Stimulated activated CD8-positive, alpha-beta memory T cell treated with anti-CD3 and anti-CD28 coated beads, Interleukin-7, amount 100 ng/mL, for 24 hours (primary cell): ENCODE measurements around the gene SPATA31D3.
"Not testable (repeated sequence)": the region's sequence is repeated elsewhere in the genome, so short reads cannot be mapped to it uniquely, and the experiment has no call there.

Experiments used
- DNase-seq: peaks from one replicate; pipeline ENCODE4 v3.0.0-alpha.2; 2020; ENCODE audit warnings: low read depth

SPATA31D3 gene

DNA sequence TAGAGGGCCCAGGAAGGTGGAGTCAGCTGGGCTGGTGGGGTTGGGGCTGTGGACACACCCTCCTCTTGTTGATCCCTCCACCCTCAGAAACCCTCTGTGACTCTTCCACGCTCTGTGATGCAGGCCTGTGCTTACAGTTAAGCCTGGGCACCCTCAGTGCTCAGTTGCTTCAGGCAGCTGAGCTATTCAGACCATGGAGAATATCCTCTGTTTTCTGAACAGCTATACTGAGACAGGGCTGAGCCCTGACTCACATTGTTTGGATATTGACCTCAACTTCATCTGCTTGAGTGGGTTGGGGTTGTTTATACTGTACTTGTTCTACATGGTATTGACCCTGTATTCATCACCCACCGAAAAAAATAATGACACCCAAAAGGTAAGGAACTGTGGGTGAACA, at the start of gene SPATA31D3:
SPATA31D3 (plus strand) TSS at position 108 of the 400 bp plus-strand sequence; CDS start at position 194, 86 bp downstream.
- not testable (repeated sequence) for DNase-seq

- DNase-seq, result no peak
Observed at GRCh38 chr9:81893929-81894328, 49.4 kb upstream of the SPATA31D3 start.

- no peak for DNase-seq
Observed at GRCh38 chr9:81894891-81895290, 48.4 kb upstream of the SPATA31D3 start.

- no peak for DNase-seq
Observed at GRCh38 chr9:81896070-81896469, 47.2 kb upstream of the SPATA31D3 start.

DNA sequence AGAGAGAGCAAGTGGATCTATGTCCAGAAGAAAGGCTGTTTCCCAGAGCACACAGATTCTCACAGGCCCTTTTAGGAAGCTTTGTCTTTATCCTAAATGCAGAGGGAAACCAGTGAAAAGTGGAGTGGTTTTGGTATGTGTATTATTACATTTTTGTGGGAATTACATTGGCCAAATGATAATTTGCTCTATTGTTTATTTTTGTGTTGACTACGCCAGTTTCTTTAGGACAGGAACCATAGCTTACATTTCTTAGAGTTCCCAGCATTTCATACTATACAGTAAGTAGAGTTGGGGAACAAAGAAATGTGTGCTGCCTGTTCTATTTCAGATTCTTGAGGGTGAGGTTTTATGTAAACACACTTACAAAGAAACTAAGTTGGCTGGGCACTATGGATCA, 44.4 kb upstream of the SPATA31D3 start:
- DNase-seq, result no peak

- DNase-seq, result no peak
Observed at GRCh38 chr9:81902196-81902595, 41.1 kb upstream of the SPATA31D3 start.

DNA sequence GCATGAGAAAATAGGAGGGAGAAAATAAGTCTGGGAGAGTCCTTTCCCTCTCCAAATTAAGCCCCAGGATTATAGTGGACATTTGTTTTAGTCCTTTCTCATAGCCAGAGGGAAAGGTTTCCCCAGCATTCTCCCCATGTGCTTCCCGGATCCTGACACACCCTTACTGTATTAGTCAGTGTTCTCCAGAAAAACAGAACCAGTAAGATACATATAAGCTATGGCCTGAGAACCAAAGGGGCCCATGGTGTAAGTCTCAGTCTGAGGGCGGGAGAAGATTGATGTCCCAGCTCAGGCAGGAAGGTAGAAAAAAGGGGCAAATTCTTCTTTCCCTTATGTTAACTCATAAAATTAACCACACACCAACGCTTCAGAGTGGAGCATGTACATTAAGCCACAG, 40.7 kb upstream of the SPATA31D3 start:
- no peak for DNase-seq

DNA sequence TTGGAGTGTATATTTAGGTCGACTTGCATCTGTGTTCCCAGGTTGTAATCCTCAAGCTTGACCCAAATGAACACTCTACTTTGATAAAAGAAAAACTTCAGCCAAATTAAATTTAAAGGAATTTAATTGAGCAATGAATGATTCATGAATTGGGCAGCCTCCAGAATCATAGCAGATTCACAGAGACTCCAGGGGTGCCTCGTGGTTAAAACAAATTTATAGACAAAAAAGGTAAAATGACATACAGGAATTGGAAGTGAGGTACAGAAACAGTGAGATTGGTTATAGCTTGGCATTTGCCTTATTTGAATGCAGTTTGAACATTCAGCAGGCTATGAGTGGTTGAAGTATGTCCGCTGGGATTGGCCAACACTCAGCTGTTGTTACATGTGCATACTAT, 36.6 kb upstream of the SPATA31D3 start:
- no peak for DNase-seq

DNA sequence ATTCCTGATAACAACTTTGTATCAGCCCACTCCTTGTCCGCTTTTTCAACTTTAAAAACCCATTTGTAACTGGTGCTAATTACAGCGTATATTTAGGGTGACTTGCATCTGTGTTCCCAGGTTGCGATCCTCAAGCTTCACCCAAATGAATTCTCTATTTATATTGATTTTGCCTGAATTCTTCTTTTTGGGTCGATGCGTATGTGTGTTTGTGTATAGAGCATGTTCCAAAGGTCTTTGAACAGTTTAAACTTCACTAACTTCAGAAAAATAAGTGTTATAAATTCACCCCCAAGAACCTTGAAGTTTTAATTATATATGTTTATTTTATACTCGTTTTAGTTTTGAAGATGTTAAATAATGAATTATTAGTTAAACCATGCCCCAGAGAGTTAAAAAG, 31.2 kb upstream of the SPATA31D3 start:
- DNase-seq, result no peak

DNA sequence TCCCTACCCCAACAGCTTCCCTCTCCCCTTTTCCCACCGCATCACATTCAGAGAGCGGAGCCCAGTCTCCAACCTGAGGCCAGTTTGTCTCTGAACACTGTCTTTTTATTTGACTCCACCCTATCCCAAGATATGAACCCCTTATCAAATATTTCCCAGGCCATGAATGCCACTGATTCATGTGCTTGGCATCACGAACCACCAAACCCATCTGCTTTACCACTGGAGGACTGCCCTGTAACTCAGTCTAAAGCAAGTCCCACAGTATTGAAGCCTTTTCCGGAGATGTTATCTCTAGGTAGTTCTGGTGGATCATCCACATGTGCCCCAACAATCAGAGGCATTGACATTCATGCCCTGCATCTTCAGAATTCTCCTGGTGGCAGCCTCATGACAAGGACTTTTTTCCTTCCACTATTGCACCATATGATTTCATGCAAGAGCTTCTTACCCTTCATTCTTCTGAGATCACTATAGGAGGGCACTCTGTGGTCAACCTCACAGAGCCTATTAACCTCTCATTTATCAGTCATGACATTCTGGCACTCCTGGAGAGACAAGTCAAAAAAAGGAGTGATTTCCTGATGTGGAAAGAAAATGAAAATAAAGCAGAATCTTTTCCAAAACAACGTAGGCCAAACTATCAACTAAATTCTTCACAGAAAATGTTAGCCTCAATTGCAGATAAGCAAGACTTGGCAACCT, 27.3 kb upstream of the SPATA31D3 start:
- no peak for DNase-seq

- DNase-seq, result not testable (repeated sequence)
Observed at GRCh38 chr9:81918507-81918906, 24.8 kb upstream of the SPATA31D3 start.

- not testable (repeated sequence) for DNase-seq
Observed at GRCh38 chr9:81928305-81928704, 15.0 kb upstream of the SPATA31D3 start, which contains the start of gene SPATA31D4. SPATA31D4 (plus strand) TSS chr9:81928428; CDS start chr9:81928514, 86 bp downstream.

DNA sequence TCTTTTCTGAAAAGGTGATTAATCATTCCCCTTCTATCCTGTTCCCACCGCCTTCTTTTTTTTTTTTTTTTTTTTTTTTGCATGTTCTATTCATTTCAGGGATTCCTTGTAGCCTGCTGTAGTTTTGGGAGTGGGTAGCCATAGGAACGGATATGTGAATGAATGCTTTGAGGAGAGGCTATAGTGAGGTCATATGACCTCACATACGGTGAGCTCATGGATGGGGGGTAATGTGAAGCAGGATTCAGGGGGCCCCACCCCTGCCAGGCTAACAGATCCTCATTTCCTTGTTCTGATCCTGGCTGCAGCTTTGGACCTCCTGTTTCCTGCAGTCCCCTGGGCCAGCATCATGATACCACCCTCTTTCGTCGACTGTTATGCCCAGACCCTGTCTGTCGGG, 13.2 kb upstream of the SPATA31D3 start:
- not testable (repeated sequence) for DNase-seq

DNA sequence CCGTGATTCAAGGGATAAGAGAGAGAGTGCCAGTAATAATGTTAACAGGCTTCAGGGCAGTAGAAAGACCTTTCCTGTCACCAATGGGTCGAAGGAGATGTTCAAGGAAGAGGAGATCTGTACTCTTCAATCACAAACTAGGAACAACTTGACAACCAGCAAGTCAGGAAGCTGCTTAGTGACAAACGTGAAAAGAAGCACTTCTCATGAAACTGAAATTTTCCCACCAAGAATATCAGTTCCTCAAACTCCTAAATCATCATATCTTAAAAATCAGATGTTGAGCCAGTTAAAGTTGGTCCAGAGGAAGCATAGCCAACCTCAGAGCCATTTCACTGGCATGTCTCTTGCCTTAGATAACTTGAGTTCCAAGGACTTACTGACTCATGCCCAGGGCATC, 9.8 kb upstream of the SPATA31D3 start:
- DNase-seq, result not testable (repeated sequence)

DNA sequence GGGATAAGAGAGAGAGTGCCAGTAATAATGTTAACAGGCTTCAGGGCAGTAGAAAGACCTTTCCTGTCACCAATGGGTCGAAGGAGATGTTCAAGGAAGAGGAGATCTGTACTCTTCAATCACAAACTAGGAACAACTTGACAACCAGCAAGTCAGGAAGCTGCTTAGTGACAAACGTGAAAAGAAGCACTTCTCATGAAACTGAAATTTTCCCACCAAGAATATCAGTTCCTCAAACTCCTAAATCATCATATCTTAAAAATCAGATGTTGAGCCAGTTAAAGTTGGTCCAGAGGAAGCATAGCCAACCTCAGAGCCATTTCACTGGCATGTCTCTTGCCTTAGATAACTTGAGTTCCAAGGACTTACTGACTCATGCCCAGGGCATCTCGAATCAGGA, 5.3 kb downstream of the SPATA31D3 start:
- not testable (repeated sequence) for DNase-seq

DNA sequence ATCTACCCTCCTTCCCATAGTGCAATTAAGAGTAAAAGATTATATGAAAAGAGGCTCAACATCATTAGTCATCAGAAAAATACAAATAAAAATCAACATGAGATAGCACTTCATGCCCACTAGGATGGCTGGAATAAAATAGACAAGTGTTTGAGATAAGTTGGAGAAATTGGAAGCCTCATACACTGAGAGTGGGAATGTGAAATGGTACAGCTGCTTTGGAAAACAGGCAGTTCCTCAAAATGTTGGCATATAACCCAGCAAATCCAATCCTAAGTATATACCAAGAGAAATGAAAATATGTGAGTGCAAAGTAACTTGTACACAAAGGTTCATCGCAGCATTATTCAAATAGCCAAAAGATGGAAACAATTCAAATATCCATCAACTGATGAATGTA, 9.8 kb downstream of the SPATA31D3 start:
- no peak for DNase-seq

- no peak for DNase-seq
Observed at GRCh38 chr9:81955625-81956024, 12.3 kb downstream of the SPATA31D3 start.

GRCh38 chr9:81964218-81965171, 21.2 kb downstream of the SPATA31D3 start:
- DNase-seq, result no peak

DNA sequence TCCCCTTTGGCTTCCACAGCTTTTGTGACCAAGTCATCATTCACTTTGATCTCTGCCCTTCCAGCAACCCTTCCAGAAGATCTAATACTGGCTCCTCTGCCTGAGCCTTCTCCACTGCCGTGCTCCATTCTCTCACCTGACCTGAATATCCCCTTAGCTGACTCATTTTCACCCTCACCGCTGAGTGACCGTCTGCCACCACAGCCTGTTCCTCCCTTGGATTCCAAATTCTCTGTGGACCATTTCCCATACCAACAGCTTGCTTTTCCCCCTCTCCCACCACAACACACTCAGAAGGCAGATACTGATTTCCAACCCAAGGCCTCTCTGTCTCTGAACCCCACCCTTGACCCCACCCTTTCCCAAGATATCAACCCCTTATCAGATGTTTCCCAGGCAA, 24.7 kb downstream of the SPATA31D3 start:
- no peak for DNase-seq

DNA sequence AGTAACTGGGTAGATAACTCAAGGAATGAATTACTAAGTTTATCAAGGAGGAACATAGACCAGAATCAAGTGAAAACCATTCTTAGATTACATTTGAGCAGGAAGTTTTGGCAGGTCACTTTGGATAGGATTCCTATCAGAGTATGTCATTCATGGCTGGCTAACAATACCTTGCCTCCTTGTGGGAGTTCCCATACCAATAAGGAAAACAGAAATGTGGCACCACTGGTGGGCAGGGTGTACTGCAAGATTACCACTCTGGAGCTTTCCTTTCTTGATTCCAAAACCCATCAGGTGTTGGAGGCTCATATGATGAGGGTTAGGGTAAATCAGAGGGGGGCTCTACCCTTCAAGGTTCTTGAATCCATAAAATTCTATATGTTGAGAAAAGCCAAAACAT, 26.7 kb downstream of the SPATA31D3 start:
- no peak for DNase-seq

- DNase-seq, result no peak
Observed at GRCh38 chr9:81971727-81972126, 28.4 kb downstream of the SPATA31D3 start.

DNA sequence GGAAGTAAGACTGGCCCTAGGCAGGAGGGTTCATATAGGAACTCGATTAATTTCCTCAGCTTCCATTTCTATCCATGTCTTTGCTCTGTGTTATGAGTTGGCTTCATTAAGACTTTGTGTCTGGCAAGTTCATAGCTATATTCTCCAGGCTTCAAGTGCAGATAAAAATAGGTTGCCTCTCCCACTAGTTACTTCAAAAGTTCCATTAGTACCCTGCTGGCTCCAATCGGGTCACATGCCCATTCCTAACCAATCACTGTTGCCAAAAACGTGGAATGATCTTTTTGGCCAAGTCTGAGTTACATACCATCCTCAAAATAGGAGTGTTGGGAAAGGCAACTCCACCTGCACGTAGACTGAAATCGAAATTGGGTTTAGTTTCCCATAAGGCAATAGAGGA, 31.5 kb downstream of the SPATA31D3 start:
- no peak for DNase-seq

- DNase-seq, result no peak
Observed at GRCh38 chr9:81976351-81976750, 33.1 kb downstream of the SPATA31D3 start.
